ENCODE data around the gene TNFRSF4. TPM values are rescaled to one million over a fixed set of nuclear protein-coding genes. Genes with fewer than 3 reads are reported as not detected.

The TNFRSF4 gene
- total and polyA plus RNA-seq, 9 of the 15 experiments (the other 6 are each of a cell fraction or from before 2014, with no cell fraction given), result 0.07 to 0.44 (median 0.19) TPM; not detected in 5

- TF ChIP-seq CHD7 (IDR thresholded peaks at IDR 0.05; ENCODE audit: low read depth, low read length), result no peak
- TF ChIP-seq ZNF512 (tag; IDR thresholded peaks at IDR 0.05), result no peak
- TF ChIP-seq E2F1 (CRISPR knock-in tag; IDR thresholded peaks at IDR 0.05), result no peak
- TF ChIP-seq RBM15 (IDR thresholded peaks at IDR 0.05; ENCODE audit: insufficient read depth, low read length), result no peak
- no peak for TF ChIP-seq ZBTB17 (CRISPR knock-in tag; IDR thresholded peaks at IDR 0.05)
- TF ChIP-seq ATF6 (CRISPR knock-in tag; IDR thresholded peaks at IDR 0.05), result no peak
- no peak for TF ChIP-seq HMBOX1 (IDR thresholded peaks at IDR 0.05)
- no peak for TF ChIP-seq BACH1 (tag; IDR thresholded peaks at IDR 0.05)
These were observed 19.0 kb upstream of the TNFRSF4 start (continued) for GRCh38 chr1:1232796-1233566.

Measured in K562 (cell line).